GM21423 (cell line): Measurements from ENCODE around the gene COPB2.

Experiments
- ATAC-seq: cut with Tn5 transposase; IDR thresholded peaks from one replicate; pipeline ENCODE4 v1.9.1; 2021; ENCODE audit warnings: mild to moderate bottlenecking, moderate library complexity; ENCODE audit not compliant: unreplicated experiment

COPB2 gene

DNA sequence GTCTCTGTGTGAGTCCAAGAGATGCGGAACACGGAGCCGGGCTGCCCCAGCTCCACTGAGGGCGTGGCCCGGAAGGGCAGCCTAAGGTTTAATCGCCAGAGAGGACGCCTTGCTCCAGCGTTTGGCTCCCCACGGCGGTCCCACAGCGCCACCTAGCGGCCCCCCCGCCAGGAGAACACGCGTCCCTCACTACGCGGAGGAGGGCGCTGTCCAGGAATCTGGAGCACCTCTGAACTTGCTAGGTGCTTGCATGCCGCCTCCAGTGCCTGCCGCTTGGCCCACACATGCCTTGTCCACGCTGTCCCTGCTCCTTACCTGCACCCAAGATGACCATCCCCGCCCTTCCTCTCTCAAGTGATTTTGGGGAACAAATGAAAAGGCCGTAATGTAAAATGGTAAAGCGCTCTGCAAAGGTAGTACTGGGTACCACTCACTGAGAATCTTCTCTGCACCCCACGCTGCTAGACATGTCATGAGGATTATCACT, 60.0 kb downstream of the COPB2 start:
- peak; percentile 99 for ATAC-seq

- ATAC-seq: no peak
Observed at GRCh38 chr3:139328356-139328755, 61.1 kb downstream of the COPB2 start.

DNA sequence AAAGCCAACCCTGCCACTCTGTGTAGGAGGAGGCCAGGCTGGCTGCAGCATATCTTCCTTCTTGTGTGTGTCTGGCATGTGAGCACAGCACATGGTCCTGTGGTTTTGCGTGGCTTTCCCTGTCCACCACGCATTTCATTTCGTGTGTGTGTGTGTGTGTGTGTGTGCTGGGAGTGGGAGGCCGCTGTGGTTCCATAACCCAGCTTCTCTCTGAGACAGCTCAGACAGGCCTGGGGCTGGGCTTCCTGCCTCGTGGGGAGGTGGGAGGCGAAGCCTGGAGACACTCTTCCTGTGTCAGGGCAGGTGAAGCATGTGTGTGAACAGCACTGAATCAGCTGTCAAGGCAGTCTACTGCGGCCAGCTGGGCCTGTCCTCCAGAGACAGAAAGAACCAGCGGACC, 61.6 kb downstream of the COPB2 start:
- no peak for ATAC-seq

DNA sequence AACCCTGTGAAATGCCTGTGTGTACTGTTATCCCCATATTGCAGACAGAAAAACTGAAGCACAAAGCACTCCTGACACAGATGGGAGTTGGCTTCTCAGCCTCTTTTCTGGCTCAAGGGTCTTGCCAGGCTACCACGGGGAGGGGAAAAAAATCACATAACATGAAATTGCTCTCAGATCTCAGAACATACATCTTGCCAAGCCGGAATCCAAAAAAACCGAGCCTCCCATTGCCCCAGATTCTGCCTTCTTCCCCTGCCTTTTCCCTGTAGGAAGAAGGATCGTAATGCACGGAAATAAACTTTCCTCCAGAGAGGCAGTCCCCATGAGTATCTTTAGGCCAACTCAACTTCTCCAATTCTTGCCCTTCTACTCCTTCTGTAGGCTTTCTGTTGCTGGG, 62.2 kb downstream of the COPB2 start:
- ATAC-seq: no peak

GRCh38 chr3:139326707-139327106, 62.7 kb downstream of the COPB2 start:
- ATAC-seq: no peak

GRCh38 chr3:139326131-139326530, 63.3 kb downstream of the COPB2 start:
- no peak for ATAC-seq

GRCh38 chr3:139325551-139325950, 63.9 kb downstream of the COPB2 start:
- ATAC-seq: no peak

DNA sequence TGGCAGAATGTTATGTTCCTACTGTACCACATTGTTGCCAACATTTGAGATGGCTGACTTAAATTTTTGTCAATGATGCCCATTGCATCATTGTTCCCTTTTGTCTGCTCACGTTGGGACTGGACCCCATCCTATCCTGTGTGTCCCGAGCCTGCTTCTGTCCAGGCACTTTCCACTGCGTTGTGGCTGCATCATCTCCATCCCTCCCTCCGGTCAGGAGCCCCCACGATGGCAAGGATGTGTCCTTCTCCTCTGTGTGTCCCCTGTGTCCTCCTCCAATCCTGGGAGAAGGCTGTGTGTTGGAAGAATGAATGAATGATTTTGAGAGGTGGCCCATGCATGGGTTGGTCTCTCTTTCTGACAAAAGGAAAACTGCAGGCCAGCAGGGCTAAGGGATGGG, 65.0 kb downstream of the COPB2 start:
- no peak for ATAC-seq

DNA sequence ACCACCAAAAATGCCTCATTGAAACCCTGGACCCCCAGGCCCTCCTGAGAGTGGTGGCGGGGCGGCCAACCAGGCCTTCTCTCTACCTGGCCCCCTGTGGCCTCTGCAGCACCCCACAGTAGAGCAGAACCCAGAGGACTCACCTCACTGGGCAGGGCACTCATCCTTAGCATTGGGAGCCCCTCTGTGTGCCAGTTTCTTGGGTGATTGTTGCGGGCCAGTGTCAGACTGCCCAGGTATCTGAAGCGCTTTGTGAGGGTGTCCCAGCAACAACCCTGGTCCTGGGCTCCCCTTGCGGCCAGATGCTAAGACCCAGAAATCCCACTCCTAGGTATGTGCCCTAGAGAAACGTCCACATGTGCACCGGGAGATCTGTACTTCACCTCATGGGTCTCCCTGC, 66.3 kb downstream of the COPB2 start:
- ATAC-seq: no peak

DNA sequence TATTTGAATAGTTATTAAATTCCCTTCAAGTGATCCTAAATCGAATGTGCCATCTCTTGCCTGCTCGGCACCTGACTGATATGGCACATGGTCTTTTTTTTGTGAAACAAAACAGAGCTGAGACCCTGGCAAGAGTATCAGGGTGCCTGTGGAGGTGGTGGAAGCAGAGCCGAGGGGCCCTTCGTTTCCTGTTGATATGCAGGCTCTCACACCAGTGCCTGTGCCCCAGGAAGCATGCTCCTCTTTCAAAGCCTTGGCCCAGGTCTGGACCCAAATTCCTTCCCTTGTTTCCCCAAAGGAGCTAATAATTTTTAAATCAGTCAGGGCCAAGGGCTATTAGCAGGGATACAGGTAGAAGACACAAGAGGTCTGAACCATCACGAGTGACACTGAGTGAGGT, 67.1 kb downstream of the COPB2 start:
- no peak for ATAC-seq

- ATAC-seq: no peak
Observed at GRCh38 chr3:139320551-139321309, 68.7 kb downstream of the COPB2 start.

- ATAC-seq: no peak
Observed at GRCh38 chr3:139319428-139320402, 69.7 kb downstream of the COPB2 start.

GRCh38 chr3:139318826-139319225, 70.6 kb downstream of the COPB2 start:
- ATAC-seq: no peak

DNA sequence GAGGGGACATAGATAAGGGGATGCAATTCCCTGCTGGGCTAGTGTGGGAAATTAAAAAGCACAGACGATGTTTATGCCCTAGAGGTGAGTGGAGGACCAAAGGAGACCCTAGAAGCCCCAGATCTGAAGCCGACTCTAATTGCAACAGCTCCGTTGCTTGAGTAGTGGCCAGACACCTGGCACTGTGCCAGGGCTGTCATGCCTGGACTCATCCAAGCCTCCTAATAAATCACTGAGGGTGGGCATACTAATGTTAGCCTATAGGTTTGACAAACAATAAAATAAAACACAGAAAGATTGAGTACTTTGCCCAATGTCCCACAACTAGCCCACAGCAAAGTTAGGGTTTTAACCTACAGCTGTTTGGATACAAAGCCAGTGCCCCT, 71.0 kb downstream of the COPB2 start:
- no peak for ATAC-seq

DNA sequence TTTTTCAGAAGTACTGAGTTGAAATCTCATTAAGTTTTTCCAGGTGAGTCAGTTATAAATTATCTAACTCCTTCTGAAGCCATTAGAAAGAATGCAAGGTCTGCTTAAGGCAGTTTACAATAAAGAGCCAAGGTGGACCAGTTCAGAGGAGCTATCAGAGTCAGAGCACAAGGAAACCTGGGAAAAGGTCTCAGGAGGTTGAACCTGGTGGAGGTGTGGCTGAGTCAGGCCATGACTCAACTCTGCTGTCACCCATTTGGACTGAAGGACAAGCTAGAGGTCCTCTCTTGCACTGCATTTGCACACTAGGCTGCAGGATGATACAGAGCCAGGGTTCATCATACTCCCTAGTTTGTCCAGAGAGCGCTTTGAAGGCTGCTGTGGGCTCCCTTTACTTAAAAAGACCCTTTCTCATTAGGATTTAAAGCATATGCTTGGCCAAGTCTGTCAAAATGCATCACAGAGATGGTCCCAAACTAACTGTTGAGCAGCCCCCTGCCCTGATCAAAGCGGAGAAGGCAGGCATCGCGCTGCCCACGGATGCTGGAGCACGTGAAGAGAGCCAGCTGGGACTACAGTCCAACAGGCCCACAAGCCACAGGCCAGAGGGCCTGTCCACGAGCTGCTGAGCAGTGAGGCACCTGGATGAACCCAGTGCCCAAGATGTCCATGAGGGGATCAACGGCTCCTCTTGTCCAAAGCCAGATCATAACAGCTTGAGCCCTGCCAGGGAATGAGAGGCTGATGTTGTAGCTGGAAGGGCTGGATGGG, 71.6 kb downstream of the COPB2 start:
- ATAC-seq: no peak

DNA sequence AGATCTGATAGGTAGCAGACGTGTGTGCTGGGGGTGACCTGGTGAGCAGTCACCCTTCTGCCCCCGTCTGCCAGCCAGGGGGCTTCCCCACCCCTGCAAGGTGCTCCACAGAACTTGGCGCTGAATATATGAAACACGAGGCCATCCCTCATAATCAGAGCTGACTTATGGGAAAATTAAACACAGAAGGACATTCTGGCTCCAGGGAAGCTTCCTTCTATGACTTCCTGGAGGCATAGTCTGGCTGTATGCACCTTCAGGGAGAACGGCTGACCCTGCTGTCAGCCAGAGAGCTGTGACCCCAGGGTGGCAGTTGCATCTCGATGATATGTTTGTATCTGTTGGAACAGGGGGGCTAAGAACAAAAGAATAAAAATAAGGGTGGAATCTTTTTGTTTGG, 72.2 kb downstream of the COPB2 start:
- no peak for ATAC-seq

GRCh38 chr3:139313921-139314320, 75.5 kb downstream of the COPB2 start:
- ATAC-seq: no peak

DNA sequence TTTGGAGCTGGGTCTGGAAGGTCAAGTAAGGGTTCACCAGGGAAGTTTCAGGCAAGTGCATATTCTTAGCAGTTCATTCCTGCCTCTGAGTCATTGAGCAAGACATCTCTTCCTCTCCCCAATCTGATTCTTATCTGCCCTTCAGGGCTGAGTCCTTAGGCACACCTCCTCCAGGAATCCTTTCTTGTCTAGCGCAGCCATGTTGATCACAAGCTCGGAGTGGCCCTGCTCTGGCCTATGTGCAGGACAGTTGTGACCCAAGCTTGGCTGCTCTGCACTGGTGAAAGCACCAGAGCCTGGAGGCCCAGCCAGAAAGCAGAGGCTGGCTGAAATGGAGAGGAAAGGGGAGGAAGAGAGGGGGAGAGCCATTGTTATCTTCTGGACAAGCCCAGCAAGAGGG, 76.5 kb downstream of the COPB2 start:
- ATAC-seq: no peak

GRCh38 chr3:139312416-139312815, 77.0 kb downstream of the COPB2 start:
- no peak for ATAC-seq

GRCh38 chr3:139311557-139311956, 77.9 kb downstream of the COPB2 start:
- ATAC-seq: no peak

GRCh38 chr3:139310474-139310933, 78.9 kb downstream of the COPB2 start:
- ATAC-seq: no peak
